ENCODE results near the gene UVRAG. TPM values are rescaled to one million over a fixed set of nuclear protein-coding genes. Genes with fewer than 3 reads are reported as not detected.

UVRAG gene
- total and polyA plus RNA-seq, 2 of the 13 experiments (the other 11 are each of a cell fraction or from before 2014, with no cell fraction given) = 9.7 to 17.3 TPM

DNA sequence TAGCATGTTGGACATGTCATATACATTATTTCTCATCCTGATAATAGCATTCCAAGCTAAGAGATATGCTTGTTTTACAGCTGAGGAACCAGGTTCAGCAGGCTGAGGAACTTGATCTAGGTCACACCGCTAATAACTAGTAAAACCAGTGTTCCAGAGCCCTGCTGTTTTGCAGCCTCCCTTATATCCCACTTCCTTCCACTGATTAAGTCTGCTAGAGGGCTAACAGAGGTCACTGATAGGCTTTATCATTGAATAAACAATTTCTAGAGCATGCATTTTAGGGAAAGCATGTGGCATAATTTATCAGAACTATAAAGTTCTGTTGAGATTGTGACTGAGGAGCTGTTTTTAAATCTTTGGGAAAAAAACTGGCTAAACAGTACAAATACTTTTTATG, 54.0 kb downstream of the UVRAG start:
- Histone ChIP-seq H3K9me3 (ENCODE audit: low read length) (no peaks in the 10 kb centered on the region), H3K27me3 (ENCODE audit: control insufficient read depth in 1 of 2, insufficient read depth in 2 of 2, low read length in 2 of 2) (no peaks in the 10 kb centered on the region), H3K36me3 (replicated peaks in 1 of 2; ENCODE audit: control insufficient read depth in 1 of 2, insufficient read depth in 2 of 2, low read length in 2 of 2) (no peaks in the 10 kb centered on the region), H3K27ac (ENCODE audit: extremely low read length, insufficient read depth, low read length) (no peak overlapping the region), H4K20me1 (ENCODE audit: insufficient read depth, low read length) (no peaks in the 10 kb centered on the region), H3K4me2 (ENCODE audit: low read depth, low read length) (no peak overlapping the region), H3K4me3 (replicated peaks in 1 of 3; ENCODE audit: insufficient read depth in 1 of 3, low read depth in 2 of 3, low read length in 3 of 3) (no peak overlapping the region), H3K79me2 (ENCODE audit: insufficient read depth, low read length) (peaks cover 5% of the 10 kb centered on the region), H2AFZ (ENCODE audit: low read length) (no peak overlapping the region), H3K4me1 (ENCODE audit: insufficient read depth, low read length) (no peaks in the 10 kb centered on the region), H3K9ac (ENCODE audit: insufficient read depth, low read depth, low read length) (no peak overlapping the region)
- ChIA-PET POLR2A (no interaction called here), CTCF (ENCODE audit: low intra/inter-chr PET ratio, low total read pairs) (interaction anchor here (1.8 to 4.7 kb wide), 2 partner anchors 66 to 146 kb away, joined by 12 to 36 read pairs; no protein-coding TSS in a partner anchor)
- BruUV-seq (replicated peaks) = no TSS peak
- 93% methylated on average over 1 of the region's 1 CpG for WGBS (ENCODE audit: low lambda C conversion rate)
- DNase-seq (ENCODE audit: low spot score) (no peak), ATAC-seq (no peak), FAIRE-seq (no peak)
- in situ Hi-C loops (cut with HindIII; ENCODE audit: extremely low pct_ligation_motif_present, low pct_unique_long_range_greater_than_20kb) (loop anchor here (5.0 kb wide), 2 partner anchors 57 to 152 kb away; partner anchors contain the start of gene MOGAT2), intact Hi-C loops (cut with micrococcal nuclease; ENCODE audit: unreplicated experiment) (loop anchor here (5.0 kb wide), 1 partner anchor 162 kb away; no protein-coding TSS in a partner anchor)
- TF ChIP-seq USF2 (IDR thresholded peaks at IDR 0.05; ENCODE audit: low read depth, low read length) (no peak), USF2 (CRISPR knock-in tag; IDR thresholded peaks at IDR 0.05; ENCODE audit: borderline replicate concordance) (no peak), FOXO1 (CRISPR knock-in tag; IDR thresholded peaks at IDR 0.05) (no peak), MTERF4 (CRISPR knock-in tag; IDR thresholded peaks at IDR 0.05) (no peak), SOX6 (IDR thresholded peaks at IDR 0.05) (no peak), SOX6 (CRISPR knock-in tag; IDR thresholded peaks at IDR 0.05) (no peak), ZNF143 (CRISPR knock-in tag; IDR thresholded peaks at IDR 0.05) (no peak), ZSCAN12 (CRISPR knock-in tag; IDR thresholded peaks at IDR 0.05) (no peak), ZSCAN21 (CRISPR knock-in tag; IDR thresholded peaks at IDR 0.05; ENCODE audit: borderline replicate concordance) (no peak), RFXANK (CRISPR knock-in tag; IDR thresholded peaks at IDR 0.05) (no peak), ZNF672 (CRISPR knock-in tag; IDR thresholded peaks at IDR 0.05) (no peak), ZNF562 (CRISPR knock-in tag; IDR thresholded peaks at IDR 0.05; ENCODE audit: borderline replicate concordance) (no peak), ZNF781 (CRISPR knock-in tag; IDR thresholded peaks at IDR 0.05; ENCODE audit: borderline replicate concordance, not compliant biosample characterization) (no peak), TSC22D2 (CRISPR knock-in tag; IDR thresholded peaks at IDR 0.05; ENCODE audit: borderline replicate concordance) (no peak)
- TF ChIP-seq, protein P1, sequence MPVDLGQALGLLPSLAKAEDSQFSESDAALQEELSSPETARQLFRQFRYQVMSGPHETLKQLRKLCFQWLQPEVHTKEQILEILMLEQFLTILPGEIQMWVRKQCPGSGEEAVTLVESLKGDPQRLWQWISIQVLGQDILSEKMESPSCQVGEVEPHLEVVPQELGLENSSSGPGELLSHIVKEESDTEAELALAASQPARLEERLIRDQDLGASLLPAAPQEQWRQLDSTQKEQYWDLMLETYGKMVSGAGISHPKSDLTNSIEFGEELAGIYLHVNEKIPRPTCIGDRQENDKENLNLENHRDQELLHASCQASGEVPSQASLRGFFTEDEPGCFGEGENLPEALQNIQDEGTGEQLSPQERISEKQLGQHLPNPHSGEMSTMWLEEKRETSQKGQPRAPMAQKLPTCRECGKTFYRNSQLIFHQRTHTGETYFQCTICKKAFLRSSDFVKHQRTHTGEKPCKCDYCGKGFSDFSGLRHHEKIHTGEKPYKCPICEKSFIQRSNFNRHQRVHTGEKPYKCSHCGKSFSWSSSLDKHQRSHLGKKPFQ (CRISPR knock-in tag; IDR thresholded peaks at IDR 0.05; ENCODE audit: insufficient replicate concordance) = no peak
- TF ChIP-seq, protein P2, sequence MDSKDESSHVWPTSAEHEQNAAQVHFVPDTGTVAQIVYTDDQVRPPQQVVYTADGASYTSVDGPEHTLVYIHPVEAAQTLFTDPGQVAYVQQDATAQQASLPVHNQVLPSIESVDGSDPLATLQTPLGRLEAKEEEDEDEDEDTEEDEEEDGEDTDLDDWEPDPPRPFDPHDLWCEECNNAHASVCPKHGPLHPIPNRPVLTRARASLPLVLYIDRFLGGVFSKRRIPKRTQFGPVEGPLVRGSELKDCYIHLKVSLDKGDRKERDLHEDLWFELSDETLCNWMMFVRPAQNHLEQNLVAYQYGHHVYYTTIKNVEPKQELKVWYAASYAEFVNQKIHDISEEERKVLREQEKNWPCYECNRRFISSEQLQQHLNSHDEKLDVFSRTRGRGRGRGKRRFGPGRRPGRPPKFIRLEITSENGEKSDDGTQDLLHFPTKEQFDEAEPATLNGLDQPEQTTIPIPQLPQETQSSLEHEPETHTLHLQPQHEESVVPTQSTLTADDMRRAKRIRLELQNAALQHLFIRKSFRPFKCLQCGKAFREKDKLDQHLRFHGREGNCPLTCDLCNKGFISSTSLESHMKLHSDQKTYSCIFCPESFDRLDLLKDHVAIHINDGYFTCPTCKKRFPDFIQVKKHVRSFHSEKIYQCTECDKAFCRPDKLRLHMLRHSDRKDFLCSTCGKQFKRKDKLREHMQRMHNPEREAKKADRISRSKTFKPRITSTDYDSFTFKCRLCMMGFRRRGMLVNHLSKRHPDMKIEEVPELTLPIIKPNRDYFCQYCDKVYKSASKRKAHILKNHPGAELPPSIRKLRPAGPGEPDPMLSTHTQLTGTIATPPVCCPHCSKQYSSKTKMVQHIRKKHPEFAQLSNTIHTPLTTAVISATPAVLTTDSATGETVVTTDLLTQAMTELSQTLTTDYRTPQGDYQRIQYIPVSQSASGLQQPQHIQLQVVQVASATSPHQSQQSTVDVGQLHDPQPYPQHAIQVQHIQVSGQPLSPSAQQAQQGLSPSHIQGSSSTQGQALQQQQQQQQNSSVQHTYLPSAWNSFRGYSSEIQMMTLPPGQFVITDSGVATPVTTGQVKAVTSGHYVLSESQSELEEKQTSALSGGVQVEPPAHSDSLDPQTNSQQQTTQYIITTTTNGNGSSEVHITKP (CRISPR knock-in tag; IDR thresholded peaks at IDR 0.05; ENCODE audit: low read depth) = no peak

All from HepG2 (cell line).